ENCODE results near the gene KDM2B.

Gene KDM2B

DNA sequence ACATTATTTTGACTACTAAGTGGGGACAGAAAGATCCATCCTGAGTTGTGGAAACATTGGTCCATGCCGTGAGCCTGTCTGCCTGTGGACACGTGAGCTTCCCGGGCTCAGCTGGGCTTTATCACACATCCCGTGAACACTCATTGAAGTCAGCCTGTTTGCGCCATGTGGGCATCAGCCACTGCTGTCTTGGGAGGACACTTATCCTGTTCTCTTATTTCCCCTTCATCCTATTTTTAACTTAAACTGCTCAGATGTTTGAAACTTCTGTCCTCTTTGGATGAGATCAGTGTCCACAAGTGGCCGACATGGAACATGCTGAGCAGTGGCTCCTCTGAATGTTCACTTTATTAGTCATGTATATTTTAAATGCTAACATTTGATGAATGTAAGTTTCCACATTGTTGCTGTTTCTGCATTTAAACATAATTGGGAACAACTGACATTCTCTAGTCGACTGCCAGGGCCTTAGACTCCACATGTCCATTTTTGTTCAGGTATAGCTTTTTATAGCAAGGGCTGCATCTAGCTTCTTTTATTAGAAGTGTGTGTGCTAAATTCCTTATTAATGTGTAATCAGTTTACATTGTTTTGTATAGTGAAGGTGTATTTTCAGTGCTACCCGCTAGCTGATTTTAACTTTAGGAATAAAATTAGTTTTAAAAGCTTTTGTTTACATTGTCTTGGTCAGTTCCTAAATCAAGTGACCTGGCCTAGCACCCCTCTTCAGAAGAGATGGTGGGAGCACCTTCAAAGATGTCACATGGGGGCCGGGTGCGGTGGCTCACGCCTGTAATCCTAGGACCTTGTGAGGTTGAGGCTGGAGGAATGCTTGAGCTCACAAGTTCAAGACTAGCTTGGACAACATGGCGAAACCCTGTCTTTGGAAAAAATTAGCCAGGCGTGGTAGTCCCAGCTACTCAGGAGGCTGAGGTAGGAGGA, 156.9 kb downstream of the KDM2B start:
- Histone ChIP-seq H3K9me3 (replicated peaks; ENCODE audit: insufficient read depth, low read length) (no peaks in the 10 kb centered on the region), H2AFZ (ENCODE audit: low read length) (no peak overlapping the region), H3K9ac (ENCODE audit: low read length) (no peak overlapping the region), H3K79me2 (ENCODE audit: low read length) (no peaks in the 10 kb centered on the region), H3K4me1 (ENCODE audit: low read length) (no peaks in the 10 kb centered on the region), H3F3A (ENCODE audit: insufficient read depth, low read length) (no peaks in the 10 kb centered on the region), H3K4me2 (ENCODE audit: low read depth, low read length) (no peak overlapping the region), H3K27ac (ENCODE audit: low read length) (no peak overlapping the region), H3K36me3 (replicated peaks; ENCODE audit: insufficient read depth, low read length) (no peaks in the 10 kb centered on the region; the same call in 1 of the 2 replicates), H3K4me3 (ENCODE audit: low read length) (no peak overlapping the region), H3K27me3 (replicated peaks; ENCODE audit: insufficient read depth, low read length) (no peaks in the 10 kb centered on the region), H3K9me2 (replicated peaks; ENCODE audit: insufficient read depth, low read length) (no peaks in the 10 kb centered on the region), H4K20me1 (ENCODE audit: insufficient read depth, low read length) (no peaks in the 10 kb centered on the region)
- no peak for DNase-seq
- TF ChIP-seq EZH2 (optimal IDR thresholded peaks at IDR 0.05; ENCODE audit: low read depth, low read length) (no peak), EZH2phosphoT487 (IDR thresholded peaks at IDR 0.05; ENCODE audit: low read length) (no peak)
- TF ChIP-seq, protein P1, sequence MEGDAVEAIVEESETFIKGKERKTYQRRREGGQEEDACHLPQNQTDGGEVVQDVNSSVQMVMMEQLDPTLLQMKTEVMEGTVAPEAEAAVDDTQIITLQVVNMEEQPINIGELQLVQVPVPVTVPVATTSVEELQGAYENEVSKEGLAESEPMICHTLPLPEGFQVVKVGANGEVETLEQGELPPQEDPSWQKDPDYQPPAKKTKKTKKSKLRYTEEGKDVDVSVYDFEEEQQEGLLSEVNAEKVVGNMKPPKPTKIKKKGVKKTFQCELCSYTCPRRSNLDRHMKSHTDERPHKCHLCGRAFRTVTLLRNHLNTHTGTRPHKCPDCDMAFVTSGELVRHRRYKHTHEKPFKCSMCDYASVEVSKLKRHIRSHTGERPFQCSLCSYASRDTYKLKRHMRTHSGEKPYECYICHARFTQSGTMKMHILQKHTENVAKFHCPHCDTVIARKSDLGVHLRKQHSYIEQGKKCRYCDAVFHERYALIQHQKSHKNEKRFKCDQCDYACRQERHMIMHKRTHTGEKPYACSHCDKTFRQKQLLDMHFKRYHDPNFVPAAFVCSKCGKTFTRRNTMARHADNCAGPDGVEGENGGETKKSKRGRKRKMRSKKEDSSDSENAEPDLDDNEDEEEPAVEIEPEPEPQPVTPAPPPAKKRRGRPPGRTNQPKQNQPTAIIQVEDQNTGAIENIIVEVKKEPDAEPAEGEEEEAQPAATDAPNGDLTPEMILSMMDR (IDR thresholded peaks at IDR 0.05; ENCODE audit: low read length), result no peak

DNA sequence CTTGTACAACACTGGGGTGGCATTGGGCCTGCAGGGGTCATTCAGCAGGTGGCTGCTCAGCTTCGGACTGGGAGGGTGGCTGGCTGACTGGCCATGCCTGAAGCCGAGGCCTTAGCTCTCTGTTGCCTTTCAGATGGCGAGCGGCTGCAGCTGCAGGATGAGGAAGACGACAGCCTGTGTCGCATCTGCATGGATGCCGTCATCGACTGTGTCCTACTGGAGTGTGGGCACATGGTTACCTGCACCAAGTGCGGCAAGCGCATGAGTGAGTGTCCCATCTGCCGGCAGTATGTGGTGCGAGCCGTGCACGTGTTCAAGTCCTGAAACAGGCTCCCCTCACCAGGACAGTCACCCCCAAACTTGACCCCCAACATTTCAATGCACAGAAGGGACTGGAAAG, 157.6 kb downstream of the KDM2B start:
- H3K36me3 ChIP-seq (replicated peaks; ENCODE audit: insufficient read depth, low read length), result no peaks in the 10 kb centered on the region; the same call in 1 of the 2 replicates
- TF ChIP-seq EZH2phosphoT487 (IDR thresholded peaks at IDR 0.05; ENCODE audit: low read length) (no peak), EZH2 (optimal IDR thresholded peaks at IDR 0.05; ENCODE audit: low read depth, low read length) (no peak)
- TF ChIP-seq, protein P1 (IDR thresholded peaks at IDR 0.05; ENCODE audit: low read length), result no peak
- no peaks in the 10 kb centered on the region for H3K27me3 ChIP-seq (replicated peaks; ENCODE audit: insufficient read depth, low read length)

DNA sequence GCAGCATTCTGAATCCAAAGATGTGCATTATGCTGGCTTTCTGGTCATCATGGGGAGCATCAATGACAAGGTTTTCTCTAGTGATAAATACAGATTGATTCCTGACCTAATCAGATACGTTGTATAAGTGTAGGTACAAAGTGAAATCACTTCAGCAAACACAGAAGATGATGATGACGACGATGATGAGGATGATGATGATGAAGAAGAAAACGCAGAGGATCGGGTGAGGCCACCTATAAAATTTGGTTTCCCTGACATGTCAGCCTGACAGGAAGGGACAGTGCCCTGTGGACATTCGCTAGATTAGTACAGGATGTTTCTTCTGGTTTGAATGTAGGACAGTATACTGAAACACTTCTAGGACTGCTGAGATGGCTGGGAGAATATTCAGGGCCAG, 160.7 kb downstream of the KDM2B start:
- H3K9ac ChIP-seq (ENCODE audit: low read length), result no peak overlapping the region
- no peak for DNase-seq
- no peaks in the 10 kb centered on the region for H3K9me2 ChIP-seq (replicated peaks; ENCODE audit: insufficient read depth, low read length)
- no peaks in the 10 kb centered on the region; the same call in 1 of the 2 replicates for H3K36me3 ChIP-seq (replicated peaks; ENCODE audit: insufficient read depth, low read length)
- no peaks in the 10 kb centered on the region for H3K79me2 ChIP-seq (ENCODE audit: low read length)
- H2AFZ ChIP-seq (ENCODE audit: low read length), result no peak overlapping the region
- no peaks in the 10 kb centered on the region for H4K20me1 ChIP-seq (ENCODE audit: insufficient read depth, low read length)
- H3K27ac ChIP-seq (ENCODE audit: low read length), result no peak overlapping the region
- no peaks in the 10 kb centered on the region for H3K27me3 ChIP-seq (replicated peaks; ENCODE audit: insufficient read depth, low read length)
- TF ChIP-seq EZH2 (optimal IDR thresholded peaks at IDR 0.05; ENCODE audit: low read depth, low read length), result no peak
- no peak for TF ChIP-seq EZH2phosphoT487 (IDR thresholded peaks at IDR 0.05; ENCODE audit: low read length)
- TF ChIP-seq, protein P1 (IDR thresholded peaks at IDR 0.05; ENCODE audit: low read length), result no peak
- H3K4me1 ChIP-seq (ENCODE audit: low read length), result no peaks in the 10 kb centered on the region
- H3F3A ChIP-seq (ENCODE audit: insufficient read depth, low read length), result no peaks in the 10 kb centered on the region
- no peak overlapping the region for H3K4me3 ChIP-seq (ENCODE audit: low read length)
- no peaks in the 10 kb centered on the region for H3K9me3 ChIP-seq (replicated peaks; ENCODE audit: insufficient read depth, low read length)
- H3K4me2 ChIP-seq (ENCODE audit: low read depth, low read length), result no peak overlapping the region

More for the DNA sequence above, 157.6 kb downstream of the KDM2B start:
- Histone ChIP-seq H3K9me3 (replicated peaks; ENCODE audit: insufficient read depth, low read length) (no peaks in the 10 kb centered on the region), H3F3A (ENCODE audit: insufficient read depth, low read length) (no peaks in the 10 kb centered on the region), H3K79me2 (ENCODE audit: low read length) (no peaks in the 10 kb centered on the region), H3K4me3 (ENCODE audit: low read length) (no peak overlapping the region), H3K9ac (ENCODE audit: low read length) (no peak overlapping the region), H3K4me1 (ENCODE audit: low read length) (no peaks in the 10 kb centered on the region), H3K27ac (ENCODE audit: low read length) (no peak overlapping the region), H4K20me1 (ENCODE audit: insufficient read depth, low read length) (no peaks in the 10 kb centered on the region), H3K4me2 (ENCODE audit: low read depth, low read length) (no peak overlapping the region), H3K9me2 (replicated peaks; ENCODE audit: insufficient read depth, low read length) (no peaks in the 10 kb centered on the region), H2AFZ (ENCODE audit: low read length) (no peak overlapping the region)
- no peak for DNase-seq

Measured in MM.1S (cell line).